ENCODE results near the gene COL8A1. TPM values are rescaled to one million over a fixed set of nuclear protein-coding genes. Genes with fewer than 3 reads are reported as not detected.

The COL8A1 gene
- total and polyA plus RNA-seq, 10 of the 15 experiments (the other 5 are each of a cell fraction or from before 2014, with no cell fraction given), result 0.04 to 0.73 (median 0.10) TPM; not detected in 5

- Histone ChIP-seq H3K4me1 (ENCODE audit: control insufficient read depth, insufficient read depth, low read length) (no peaks in the 10 kb centered on the region), H3K36me3 (ENCODE audit: control insufficient read depth in 2 of 2, insufficient read depth in 2 of 2, low read length in 1 of 2) (no peaks in the 10 kb centered on the region), H3K4me3 (no peak overlapping the region), H2AFZ (ENCODE audit: control insufficient read depth, low read depth, low read length) (no peak overlapping the region), H3K9ac (ENCODE audit: control insufficient read depth, insufficient read depth, low read length) (no peak overlapping the region), H3K27ac (ENCODE audit: control insufficient read depth, insufficient read depth) (no peak overlapping the region), H3K27me3 (replicated peaks in 1 of 2; ENCODE audit: control insufficient read depth in 2 of 2, insufficient read depth in 2 of 2, low read length in 1 of 2) (no peaks in the 10 kb centered on the region; a peak in 1 of 4 replicates), H3K4me2 (ENCODE audit: control insufficient read depth, insufficient read depth) (no peak overlapping the region), H4K20me1 (ENCODE audit: control insufficient read depth, insufficient read depth) (no peaks in the 10 kb centered on the region; the same call in 1 of the 2 replicates), H3K79me2 (ENCODE audit: control insufficient read depth, insufficient read depth, low read length) (no peaks in the 10 kb centered on the region), H3K9me3 (replicated peaks; ENCODE audit: control insufficient read depth, insufficient read depth, low read length) (no peaks in the 10 kb centered on the region)
- 36% methylated on average over 3 of the region's 3 CpGs for WGBS (ENCODE audit: insufficient coverage, insufficient replicate concordance, low lambda C conversion rate, missing lambda C conversion rate)
- in situ Hi-C loops (cut with MboI), result loop anchor here (10.0 to 25.0 kb wide), 2 partner anchors 734 to 1146 kb away; no protein-coding TSS in a partner anchor
- ChIA-PET CTCF (no interaction called here), RAD21 (ENCODE audit: unreplicated experiment) (no interaction called here), POLR2A (no interaction called here), SMC1A (ENCODE audit: uncharacterized antibody, unreplicated experiment) (interaction anchor here (1.0 to 1.1 kb wide), 2 partner anchors 735 to 764 kb away, joined by 3 to 4 read pairs; no protein-coding TSS in a partner anchor)
- intact Hi-C loops (cut with micrococcal nuclease; ENCODE audit: unreplicated experiment), result loop anchor here (10.0 kb wide), 1 partner anchor 644 kb away; no protein-coding TSS in a partner anchor
- BruUV-seq (replicated peaks), result no TSS peak
- FAIRE-seq (no peak), ATAC-seq (no peak), DNase-seq (ENCODE audit: low read depth, low spot score) (no peak)
- TF ChIP-seq ATF3 (IDR thresholded peaks at IDR 0.05; ENCODE audit: borderline replicate concordance, extremely low read depth, low read depth, low read length), result no peak
These were observed 120.2 kb downstream of the COL8A1 start for GRCh38 chr3:99758502-99759177.

- POLR2A ChIA-PET, result no interaction called here
- Histone ChIP-seq H3K27ac (ENCODE audit: control insufficient read depth, insufficient read depth) (no peak overlapping the region), H3K4me2 (ENCODE audit: control insufficient read depth, insufficient read depth) (no peak overlapping the region), H4K20me1 (ENCODE audit: control insufficient read depth, insufficient read depth) (no peaks in the 10 kb centered on the region; the same call in 1 of the 2 replicates), H3K79me2 (ENCODE audit: control insufficient read depth, insufficient read depth, low read length) (no peaks in the 10 kb centered on the region), H3K4me1 (ENCODE audit: control insufficient read depth, insufficient read depth, low read length) (no peaks in the 10 kb centered on the region), H3K4me3 (no peak overlapping the region), H3K27me3 (replicated peaks in 1 of 2; ENCODE audit: control insufficient read depth in 2 of 2, insufficient read depth in 2 of 2, low read length in 1 of 2) (no peaks in the 10 kb centered on the region; a peak in 1 of 4 replicates), H3K9me3 (replicated peaks; ENCODE audit: control insufficient read depth, insufficient read depth, low read length) (no peaks in the 10 kb centered on the region), H2AFZ (ENCODE audit: control insufficient read depth, low read depth, low read length) (no peak overlapping the region), H3K36me3 (ENCODE audit: control insufficient read depth in 2 of 2, insufficient read depth in 2 of 2, low read length in 1 of 2) (no peaks in the 10 kb centered on the region), H3K9ac (ENCODE audit: control insufficient read depth, insufficient read depth, low read length) (no peak overlapping the region)
- WGBS (ENCODE audit: insufficient coverage, insufficient replicate concordance, low lambda C conversion rate, missing lambda C conversion rate), result 0% methylated on average over 1 of the region's 1 CpG
- no TSS peak for BruUV-seq (replicated peaks)
- DNase-seq (ENCODE audit: low read depth, low spot score) (no peak), ATAC-seq (no peak), FAIRE-seq (no peak)
- RAD21 ChIA-PET (ENCODE audit: unreplicated experiment), result no interaction called here
- CTCF ChIA-PET, result no interaction called here
- SMC1A ChIA-PET (ENCODE audit: uncharacterized antibody, unreplicated experiment), result no interaction called here
- intact Hi-C loops (cut with micrococcal nuclease; ENCODE audit: unreplicated experiment) (no loop called here), in situ Hi-C loops (cut with MboI) (loop anchor here (25.0 kb wide), 1 partner anchor 1148 kb away; no protein-coding TSS in a partner anchor)
- TF ChIP-seq EZH2 (IDR thresholded peaks at IDR 0.05; ENCODE audit: borderline replicate concordance, control insufficient read depth, low read depth, low read length) (no peak), MTA2 (IDR thresholded peaks at IDR 0.05; ENCODE audit: low read depth) (no peak), IRF3 (IDR thresholded peaks at IDR 0.05) (no peak), ZNF217 (IDR thresholded peaks at IDR 0.05) (no peak), GABPA (IDR thresholded peaks at IDR 0.05; ENCODE audit: low read depth) (no peak), SKIL (IDR thresholded peaks at IDR 0.05; ENCODE audit: low read depth, poor library complexity, severe bottlenecking) (no peak), POLR2A (IDR thresholded peaks at IDR 0.05; ENCODE audit: low read depth, low read length) (no peak), CHD4 (IDR thresholded peaks at IDR 0.05) (no peak), SMC3 (IDR thresholded peaks at IDR 0.05; ENCODE audit: borderline replicate concordance, low read length) (no peak), YBX1 (IDR thresholded peaks at IDR 0.05) (no peak), ZNF622 (IDR thresholded peaks at IDR 0.05) (no peak), SMAD5 (IDR thresholded peaks at IDR 0.05; ENCODE audit: low read depth) (no peak), MYC (IDR thresholded peaks at IDR 0.05; ENCODE audit: insufficient read depth, insufficient read length, insufficient replicate concordance, low read length, severe bottlenecking) (no peak)
These were observed 121.6 kb downstream of the COL8A1 start for GRCh38 chr3:99760031-99760430.

Data from GM12878 (cell line).